OCI-LY1 (cell line): ENCODE data around the gene ST7L.
"Not testable (repeated sequence)": the region's sequence is repeated elsewhere in the genome, so short reads cannot be mapped to it uniquely, and the experiment has no call there.

ENCODE experiments used
- H2AFZ ChIP-seq: fragments of 200-600 bp; sonication (generic), shearing (Covaris generic); 2 replicates; pipeline ENCODE4 v1.6.0; 2014; ENCODE audit warnings: antibody characterized with exemption, mild to moderate bottlenecking, low read length
- H3F3A ChIP-seq: fragments of 200-600 bp; sonication (generic), shearing (Covaris generic); 2 replicates; pipeline ENCODE4 v1.6.0; 2014; ENCODE audit warnings: mild to moderate bottlenecking, antibody characterized with exemption, low read length, moderate library complexity; ENCODE audit not compliant: insufficient read depth
- H3K27ac ChIP-seq: fragments of 200-600 bp; sonication (generic); 2 replicates; pipeline ENCODE4 v1.5.1; 2014; ENCODE audit warnings: low read length, mixed run types, mild to moderate bottlenecking, low read depth; ENCODE audit not compliant: poor library complexity, severe bottlenecking
- H3K27me3 ChIP-seq: fragments of 200-600 bp; sonication (generic); 2 replicates; pipeline ENCODE4 v1.6.0; 2014; ENCODE audit warnings: antibody characterized with exemption, mild to moderate bottlenecking, low read length, moderate library complexity; ENCODE audit not compliant: insufficient read depth
- H3K36me3 ChIP-seq: fragments of 200-600 bp; sonication (generic); 2 replicates; pipeline ENCODE4 v1.6.1; 2014; ENCODE audit warnings: mild to moderate bottlenecking, antibody characterized with exemption, low read length, moderate library complexity, mixed read lengths; ENCODE audit not compliant: insufficient read depth
- H3K4me1 ChIP-seq: fragments of 200-600 bp; sonication (generic); 2 replicates; pipeline ENCODE4 v1.5.1; 2014; ENCODE audit warnings: mild to moderate bottlenecking, low read length, moderate library complexity; ENCODE audit not compliant: insufficient read depth, severe bottlenecking
- H3K4me2 ChIP-seq: fragments of 200-600 bp; sonication (generic), shearing (Covaris generic); 2 replicates; pipeline ENCODE4 v1.6.1; 2014; ENCODE audit warnings: low read length
- H3K4me3 ChIP-seq: fragments of 200-600 bp; sonication (generic); 2 replicates; pipeline ENCODE4 v1.5.1; 2014; ENCODE audit warnings: low read length, low read depth, mild to moderate bottlenecking, mixed read lengths; ENCODE audit not compliant: poor library complexity, severe bottlenecking
- H3K79me2 ChIP-seq: fragments of 200-600 bp; shearing (Covaris generic); 2 replicates; pipeline ENCODE4 v1.6.1; 2016; ENCODE audit warnings: mixed run types, low read length, mixed read lengths; ENCODE audit not compliant: insufficient read depth
- H3K9ac ChIP-seq: fragments of 200-600 bp; sonication (generic), shearing (Covaris generic); 2 replicates; pipeline ENCODE4 v1.6.1; 2014; ENCODE audit warnings: mild to moderate bottlenecking, low read length, mixed read lengths
- H3K9me2 ChIP-seq: fragments of 200-600 bp; sonication (generic), shearing (Covaris generic); 2 replicates; pipeline ENCODE4 v1.6.1; 2014; ENCODE audit warnings: low read depth, mild to moderate bottlenecking, low read length, mixed read lengths
- H3K9me3 ChIP-seq: fragments of 200-600 bp; shearing (Covaris generic); 2 replicates; pipeline ENCODE4 v1.6.1; 2014; ENCODE audit warnings: low read length, mixed read lengths
- H4K20me1 ChIP-seq: fragments of 200-600 bp; sonication (generic), shearing (Covaris generic); 2 replicates; pipeline ENCODE4 v1.6.0; 2016; ENCODE audit warnings: mild to moderate bottlenecking, low read length; ENCODE audit not compliant: insufficient read depth
- CTCF ChIP-seq: fragments of 200-600 bp; sonication (generic), shearing (Covaris generic); IDR thresholded peaks from 2 replicates; pipeline ENCODE4 v1.5.1; 2017; ENCODE audit warnings: mild to moderate bottlenecking, antibody characterized with exemption, low read length, moderate library complexity, mixed read lengths
- EZH2 ChIP-seq: fragments of 200-600 bp; sonication (generic), shearing (Covaris generic); IDR thresholded peaks from 2 replicates; pipeline ENCODE4 v1.8.0; 2017; ENCODE audit warnings: borderline replicate concordance, mixed run types, mild to moderate bottlenecking, antibody characterized with exemption, low read length, moderate library complexity, mixed read lengths

ST7L gene

DNA sequence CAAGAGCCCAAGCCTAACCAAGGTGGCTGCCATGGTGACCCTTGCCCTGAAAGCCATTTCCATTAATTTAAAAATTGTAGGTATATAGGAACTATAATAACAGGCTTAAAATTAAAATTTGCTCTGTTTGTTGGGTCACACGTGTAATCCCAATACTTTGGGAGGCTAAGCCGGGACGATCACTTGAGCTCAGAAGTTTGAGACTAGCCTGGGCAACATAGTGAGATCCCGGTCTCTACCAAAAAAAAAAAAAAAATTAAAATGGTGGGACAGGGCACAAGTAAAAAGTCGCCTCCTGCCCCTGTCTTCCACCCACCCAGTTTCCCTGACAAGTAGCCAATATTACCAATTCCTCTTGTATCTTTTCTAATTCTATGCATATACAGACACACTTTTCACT is 7.3 kb upstream of the ST7L start:
- peaks cover 55% of the 10 kb centered on the region for H3K36me3 ChIP-seq
- 0 out of 2 replicates have a peak overlapping the region, but pooled peaks have one; percentile 7 for H3K4me2 ChIP-seq
- H4K20me1 ChIP-seq, result no peaks in the 10 kb centered on the region

DNA sequence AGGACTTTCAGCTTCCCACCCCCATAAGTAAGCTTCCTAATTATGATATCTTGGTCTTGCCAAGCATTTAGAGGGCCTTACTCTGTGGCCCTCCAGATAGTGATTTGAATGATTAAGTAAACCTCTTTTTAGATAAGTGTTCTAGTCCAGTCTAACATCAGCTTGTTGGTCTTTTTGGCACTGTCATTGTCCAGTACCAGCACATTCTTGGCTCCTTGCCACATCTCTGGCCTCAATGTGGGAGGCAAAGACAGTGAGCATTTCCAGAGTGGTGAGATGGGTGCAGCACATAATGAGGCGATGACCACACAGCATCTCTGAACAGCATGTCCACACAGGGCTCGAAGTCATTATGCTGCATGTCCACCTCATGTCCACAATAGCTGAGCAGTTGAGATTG is 6.8 kb upstream of the ST7L start:
- Histone ChIP-seq H3K79me2 (peaks cover 93% of the 10 kb centered on the region), H3K36me3 (peaks cover 50% of the 10 kb centered on the region), H3K27ac (no peak overlapping the region), H3K9me2 (no peaks in the 10 kb centered on the region), H3K27me3 (no peaks in the 10 kb centered on the region), H3K4me2 (no peak overlapping the region), H3F3A (no peaks in the 10 kb centered on the region), H3K9ac (no peak overlapping the region), H2AFZ (no peak overlapping the region), H3K4me3 (no peak overlapping the region), H3K9me3 (no peaks in the 10 kb centered on the region), H4K20me1 (no peaks in the 10 kb centered on the region), H3K4me1 (peaks cover 63% of the 10 kb centered on the region)
- TF ChIP-seq EZH2, result no peak
- no peak for TF ChIP-seq CTCF

More for the DNA sequence above, 7.3 kb upstream of the ST7L start:
- no peak overlapping the region for H2AFZ ChIP-seq
- H3K9ac ChIP-seq, result no peak overlapping the region
- H3K4me3 ChIP-seq, result no peak overlapping the region
- peaks cover 93% of the 10 kb centered on the region for H3K79me2 ChIP-seq
- TF ChIP-seq EZH2 (no peak), CTCF (no peak)
- H3K9me2 ChIP-seq, result no peaks in the 10 kb centered on the region
- H3K9me3 ChIP-seq, result no peaks in the 10 kb centered on the region
- H3K4me1 ChIP-seq, result peaks cover 63% of the 10 kb centered on the region
- no peaks in the 10 kb centered on the region for H3F3A ChIP-seq
- H3K27me3 ChIP-seq, result no peaks in the 10 kb centered on the region
- peak overlapping the region; percentile 24 for H3K27ac ChIP-seq

GRCh38 chr1:112624493-112624892 is 5.6 kb upstream of the ST7L start:
- not testable (repeated sequence) for H3K4me3 ChIP-seq, H3K4me2 ChIP-seq, H3K9me2 ChIP-seq, H2AFZ ChIP-seq, H3K27me3 ChIP-seq, H3K9ac ChIP-seq, H3K9me3 ChIP-seq, H3F3A ChIP-seq, H4K20me1 ChIP-seq
- Histone ChIP-seq H3K79me2 (peaks cover 92% of the 10 kb centered on the region), H3K36me3 (peaks cover 41% of the 10 kb centered on the region), H3K27ac (peak overlapping the region; percentile 34), H3K4me1 (peaks cover 63% of the 10 kb centered on the region)

DNA sequence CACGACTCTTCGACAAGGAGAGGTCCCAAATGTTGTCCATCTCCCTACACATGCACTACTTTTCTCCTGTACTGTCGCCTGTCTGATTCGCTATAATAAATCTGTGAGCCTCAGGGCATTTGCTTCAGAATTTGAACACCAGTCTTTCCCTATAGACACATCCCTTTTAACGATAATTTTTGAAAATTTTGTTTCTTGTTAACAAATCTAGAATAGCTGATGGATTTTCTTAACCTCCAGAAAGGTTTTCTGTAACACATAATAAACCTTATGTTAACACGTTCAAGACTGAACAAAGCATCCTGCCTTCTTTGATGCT is 1.4 kb upstream of the ST7L start:
- peak overlapping the region; percentile 96 for H3K27ac ChIP-seq
- no peak overlapping the region for H2AFZ ChIP-seq
- no peaks in the 10 kb centered on the region for H3K9me3 ChIP-seq
- H3K4me2 ChIP-seq, result peak overlapping the region; percentile 83
- peaks cover 53% of the 10 kb centered on the region for H3K79me2 ChIP-seq
- peaks cover 56% of the 10 kb centered on the region for H3K4me1 ChIP-seq
- peak overlapping the region; percentile 71 for H3K4me3 ChIP-seq
- TF ChIP-seq CTCF (no peak), EZH2 (no peak)
- no peaks in the 10 kb centered on the region for H3K9me2 ChIP-seq
- H3F3A ChIP-seq, result no peaks in the 10 kb centered on the region
- H3K27me3 ChIP-seq, result no peaks in the 10 kb centered on the region
- peak overlapping the region; percentile 93 for H3K9ac ChIP-seq
- H3K36me3 ChIP-seq, result peaks cover 7% of the 10 kb centered on the region; the same call in 1 of the 2 replicates
- H4K20me1 ChIP-seq, result no peaks in the 10 kb centered on the region
